GM12801 (cell line): ENCODE results near the gene ZC3H13.

Experiments used
- CTCF ChIP-seq: IDR thresholded peaks from one replicate; pipeline ENCODE4 v1.5.1; 2011; ENCODE audit warnings: control low read depth; ENCODE audit not compliant: insufficient read length; ENCODE audit errors: extremely low read depth

ZC3H13 gene

GRCh38 chr13:46062185-46062584 is 9.6 kb upstream of the ZC3H13 start:
- TF ChIP-seq CTCF: no peak

GRCh38 chr13:46059405-46059804 is 6.9 kb upstream of the ZC3H13 start:
- no peak for TF ChIP-seq CTCF

- TF ChIP-seq CTCF: no peak
These were observed 5.7 kb upstream of the ZC3H13 start for GRCh38 chr13:46058268-46058667.

GRCh38 chr13:46057256-46058015 is 4.9 kb upstream of the ZC3H13 start:
- no peak for TF ChIP-seq CTCF

GRCh38 chr13:46053162-46054012 is 841 bp upstream of the ZC3H13 start:
- no peak for TF ChIP-seq CTCF

- TF ChIP-seq CTCF: no peak
These were observed 603 bp downstream of the ZC3H13 start for GRCh38 chr13:46051968-46052318.

- TF ChIP-seq CTCF: no peak
These were observed 1.8 kb downstream of the ZC3H13 start for GRCh38 chr13:46050771-46051170.
